Kidney epithelial cell (primary cell): ENCODE data around the gene KLF7. TPM values are rescaled to one million over a fixed set of nuclear protein-coding genes. Genes with fewer than 3 reads are reported as not detected.

Source experiments
- DNase-seq: peaks from one replicate; pipeline ENCODE4 v3.0.0-alpha.2; 2010; ENCODE audit warnings: low read depth
- H3K27me3 ChIP-seq: 2 replicates; pipeline ENCODE4 v1.6.0; 2011; ENCODE audit warnings: low read length; ENCODE audit not compliant: control insufficient read depth, insufficient read depth
- H3K36me3 ChIP-seq: 2 replicates; pipeline ENCODE4 v1.5.1; 2011; ENCODE audit warnings: low read length; ENCODE audit not compliant: control insufficient read depth, insufficient read depth
- H3K4me3 ChIP-seq: 2 replicates; pipeline ENCODE4 v1.5.1; 2011; ENCODE audit warnings: low read depth, mild to moderate bottlenecking, control low read depth, low read length
- CTCF ChIP-seq: IDR thresholded peaks from 2 replicates; pipeline ENCODE4 v1.5.1; 2011; ENCODE audit warnings: mild to moderate bottlenecking, moderate library complexity, low read length, control low read depth, inconsistent platforms; ENCODE audit not compliant: insufficient read depth, poor library complexity, severe bottlenecking
- total RNA-seq: library from RNA; depleted of rRNA; stranded (reverse); fragments of >200 nt; gene quantifications from 2 replicates; pipeline ENCODE4 v1.2.3, GENCODE V29; 2015

Gene KLF7
- total RNA-seq, 1 donor from 2014 or later = 58.7 TPM

- Histone ChIP-seq H3K27me3 (no peaks in the 10 kb centered on the region), H3K36me3 (no peaks in the 10 kb centered on the region), H3K4me3 (no peak overlapping the region)
- TF ChIP-seq CTCF = no peak
- no peak for DNase-seq
Measured at GRCh38 chr2:207133458-207133819, 32.3 kb downstream of the KLF7 start.

- no peak for TF ChIP-seq CTCF
- no peaks in the 10 kb centered on the region for H3K36me3 ChIP-seq
- DNase-seq = no peak
Measured at GRCh38 chr2:207132019-207132418, 33.7 kb downstream of the KLF7 start.

GRCh38 chr2:207131594-207131993, 34.2 kb downstream of the KLF7 start:
- Histone ChIP-seq H3K27me3 (no peaks in the 10 kb centered on the region), H3K4me3 (no peak overlapping the region), H3K36me3 (no peaks in the 10 kb centered on the region)
- no peak for TF ChIP-seq CTCF
- no peak for DNase-seq

More at GRCh38 chr2:207132019-207132418, 33.7 kb downstream of the KLF7 start:
- Histone ChIP-seq H3K4me3 (no peak overlapping the region), H3K27me3 (no peaks in the 10 kb centered on the region)

GRCh38 chr2:207130958-207131521, 34.7 kb downstream of the KLF7 start:
- no peak overlapping the region for H3K4me3 ChIP-seq
- no peaks in the 10 kb centered on the region for H3K36me3 ChIP-seq
- no peak for TF ChIP-seq CTCF
- H3K27me3 ChIP-seq = no peaks in the 10 kb centered on the region
- no peak for DNase-seq

GRCh38 chr2:207129821-207130220, 35.9 kb downstream of the KLF7 start:
- no peaks in the 10 kb centered on the region for H3K36me3 ChIP-seq
- no peaks in the 10 kb centered on the region for H3K27me3 ChIP-seq
- no peak overlapping the region for H3K4me3 ChIP-seq
- no peak for TF ChIP-seq CTCF
- DNase-seq = no peak

GRCh38 chr2:207128867-207129266, 36.9 kb downstream of the KLF7 start:
- H3K36me3 ChIP-seq = no peaks in the 10 kb centered on the region
- TF ChIP-seq CTCF = no peak
- no peak for DNase-seq
- no peaks in the 10 kb centered on the region for H3K27me3 ChIP-seq
- H3K4me3 ChIP-seq = no peak overlapping the region
